Activated naive CD8-positive, alpha-beta T cell (primary cell): ENCODE data around the gene ALCAM.

Experiments used
- H3K27ac Mint-ChIP-seq: one replicate; pipeline ENCODE4 v1.8.0; 2021; ENCODE audit warnings: mixed read lengths
- H3K27me3 Mint-ChIP-seq: one replicate; pipeline ENCODE4 v1.8.0; 2021; ENCODE audit warnings: mixed read lengths
- H3K36me3 Mint-ChIP-seq: one replicate; pipeline ENCODE4 v1.8.0; 2021; ENCODE audit warnings: mixed read lengths
- H3K4me1 Mint-ChIP-seq: one replicate; pipeline ENCODE4 v1.8.0; 2021; ENCODE audit warnings: low read depth, mixed read lengths
- H3K4me3 Mint-ChIP-seq: one replicate; pipeline ENCODE4 v1.8.0; 2021; ENCODE audit warnings: mild to moderate bottlenecking, mixed read lengths
- H3K9me3 Mint-ChIP-seq: one replicate; pipeline ENCODE4 v1.8.0; 2021; ENCODE audit warnings: low read depth, mixed read lengths

The ALCAM gene

DNA sequence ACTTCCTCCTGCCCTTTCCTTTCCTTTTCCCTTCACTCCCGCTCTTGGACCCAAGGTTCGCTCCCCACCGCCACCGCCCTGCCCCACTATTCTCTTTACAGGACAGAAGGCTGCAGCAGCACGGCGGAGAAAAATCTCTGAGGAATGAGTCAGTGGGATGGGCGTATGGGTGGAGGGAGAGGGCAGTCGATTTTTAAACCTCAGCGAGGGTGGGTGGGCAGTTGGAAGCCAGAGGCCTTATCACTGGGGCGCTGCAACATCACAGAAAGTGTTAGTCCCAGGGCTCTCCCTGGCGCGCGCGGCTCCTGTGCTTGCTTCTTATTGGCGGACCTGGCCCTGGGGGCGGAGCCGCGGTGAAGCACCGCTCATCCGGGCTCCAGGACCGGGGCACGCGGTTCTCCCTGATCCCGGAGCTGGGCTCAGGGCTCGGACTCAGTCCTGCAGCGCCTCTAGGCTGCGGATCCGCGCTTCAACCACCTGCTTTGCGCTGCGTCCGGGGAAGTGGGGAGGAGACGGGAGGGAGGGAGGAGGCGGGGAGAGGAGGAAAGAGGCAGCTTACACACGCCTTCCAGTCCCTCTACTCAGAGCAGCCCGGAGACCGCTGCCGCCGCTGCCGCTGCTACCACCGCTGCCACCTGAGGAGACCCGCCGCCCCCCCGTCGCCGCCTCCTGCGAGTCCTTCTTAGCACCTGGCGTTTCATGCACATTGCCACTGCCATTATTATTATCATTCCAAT is at the start of gene ALCAM:
Gene ALCAM (plus strand): TSS at position 584 of the 737 bp plus-strand sequence.
- Mint-ChIP-seq H3K4me3 (peak within 1 kb of the TSS; percentile 88), H3K27me3 (peaks cover 5% of the 10 kb centered on the region), H3K4me1 (peaks cover 35% of the 10 kb centered on the region), H3K9me3 (no peaks in the 10 kb centered on the region), H3K36me3 (no peaks in the 10 kb centered on the region), H3K27ac (peak within 1 kb of the TSS; percentile 93)

DNA sequence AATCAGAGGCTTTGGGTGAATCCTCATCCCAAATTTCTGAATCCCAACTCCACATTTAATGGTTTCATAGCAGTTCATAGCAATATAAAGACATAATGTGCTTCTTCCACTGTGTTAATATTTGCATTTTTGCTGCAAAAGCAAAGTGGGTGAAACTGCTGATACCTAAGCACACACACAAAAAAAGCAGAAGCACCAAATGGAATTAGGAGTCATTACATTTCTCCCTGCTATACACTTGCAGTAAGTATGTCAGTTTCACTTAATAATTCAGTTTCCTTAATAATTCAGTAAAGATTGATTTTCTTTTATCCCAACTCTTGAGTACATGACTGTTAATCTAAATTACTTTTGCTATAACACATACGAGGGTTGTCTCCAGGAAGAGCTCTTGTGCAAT is 48.9 kb upstream of the ALCAM start:
- H3K4me3 Mint-ChIP-seq, result no peak overlapping the region
- peaks cover 1% of the 10 kb centered on the region for H3K27me3 Mint-ChIP-seq

DNA sequence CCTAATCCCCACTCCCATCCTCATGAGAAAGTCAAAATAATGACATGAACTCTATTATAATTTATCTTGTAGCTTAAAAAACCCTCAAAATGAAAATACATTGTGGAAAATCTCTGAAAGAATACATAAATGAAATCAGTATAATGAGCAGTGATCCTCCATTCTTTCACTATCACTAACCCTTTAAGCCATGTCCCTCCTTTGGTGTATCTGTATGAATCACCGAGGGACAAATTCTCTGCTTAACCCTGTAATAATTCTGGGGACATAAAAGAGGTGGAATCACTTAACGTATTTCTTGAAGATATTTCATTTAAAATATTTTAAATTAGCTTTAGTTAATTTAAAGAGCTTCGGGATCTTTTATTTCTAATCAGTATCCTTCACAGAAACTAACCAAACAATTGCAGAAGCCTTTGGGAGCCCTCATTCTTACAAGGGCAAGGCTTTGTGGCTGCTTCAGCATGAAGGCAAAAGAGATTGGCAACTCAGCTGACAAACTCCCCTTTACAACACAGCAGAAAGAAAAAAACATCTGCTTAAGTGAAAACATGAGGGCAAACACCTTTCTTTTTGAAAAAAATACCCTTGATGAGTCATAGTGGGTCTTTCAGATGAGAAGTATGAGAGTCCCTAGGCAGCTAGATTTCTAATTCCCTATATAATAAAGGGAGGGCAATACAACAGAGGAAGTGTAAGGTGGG is 44.0 kb upstream of the ALCAM start:
- Mint-ChIP-seq H3K9me3 (no peaks in the 10 kb centered on the region), H3K27me3 (peaks cover 4% of the 10 kb centered on the region), H3K4me3 (no peak overlapping the region), H3K4me1 (no peaks in the 10 kb centered on the region), H3K36me3 (no peaks in the 10 kb centered on the region), H3K27ac (no peak overlapping the region)

More for the DNA sequence above, 48.9 kb upstream of the ALCAM start:
- Mint-ChIP-seq H3K4me1 (no peaks in the 10 kb centered on the region), H3K27ac (no peak overlapping the region), H3K36me3 (no peaks in the 10 kb centered on the region), H3K9me3 (no peaks in the 10 kb centered on the region)

DNA sequence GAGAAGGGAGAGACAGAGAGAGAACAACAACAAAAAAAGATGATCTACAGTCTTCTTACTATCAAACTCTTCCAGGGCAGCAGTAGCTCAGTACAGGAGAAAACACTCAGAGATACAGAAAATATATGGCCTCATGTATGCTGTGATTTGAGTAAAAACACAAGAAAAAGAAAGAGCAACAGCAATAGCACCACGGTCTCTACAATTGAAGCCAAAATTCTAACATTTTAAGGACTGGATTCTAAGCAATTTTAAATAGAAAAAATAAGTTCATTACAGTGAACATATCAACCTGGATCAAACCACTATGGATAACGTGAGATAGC is 43.5 kb upstream of the ALCAM start:
- Mint-ChIP-seq H3K9me3 (no peaks in the 10 kb centered on the region), H3K27me3 (peaks cover 4% of the 10 kb centered on the region), H3K4me3 (no peak overlapping the region), H3K4me1 (no peaks in the 10 kb centered on the region), H3K27ac (no peak overlapping the region), H3K36me3 (no peaks in the 10 kb centered on the region)

DNA sequence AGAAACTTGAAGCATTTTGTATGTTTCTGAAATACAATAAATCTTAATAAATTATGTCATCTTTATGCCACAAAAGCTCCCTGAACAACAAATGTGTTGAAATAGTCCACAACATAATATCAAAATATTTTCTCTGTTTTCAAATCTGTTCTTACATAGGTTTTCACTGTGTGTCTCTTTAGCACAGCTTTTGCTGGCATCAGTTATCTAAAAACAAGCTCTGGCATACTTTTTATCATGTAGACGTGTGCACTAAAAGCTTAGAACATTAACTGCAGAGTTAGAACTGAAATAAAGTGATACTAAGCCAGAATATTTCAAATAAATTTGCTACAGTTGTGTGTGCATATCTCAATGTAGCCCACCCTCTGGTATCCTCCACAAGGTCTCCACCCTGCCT is 41.8 kb upstream of the ALCAM start:
- Mint-ChIP-seq H3K4me3 (no peak overlapping the region), H3K4me1 (no peaks in the 10 kb centered on the region), H3K27me3 (peaks cover 5% of the 10 kb centered on the region), H3K27ac (no peak overlapping the region), H3K36me3 (no peaks in the 10 kb centered on the region), H3K9me3 (no peaks in the 10 kb centered on the region)

DNA sequence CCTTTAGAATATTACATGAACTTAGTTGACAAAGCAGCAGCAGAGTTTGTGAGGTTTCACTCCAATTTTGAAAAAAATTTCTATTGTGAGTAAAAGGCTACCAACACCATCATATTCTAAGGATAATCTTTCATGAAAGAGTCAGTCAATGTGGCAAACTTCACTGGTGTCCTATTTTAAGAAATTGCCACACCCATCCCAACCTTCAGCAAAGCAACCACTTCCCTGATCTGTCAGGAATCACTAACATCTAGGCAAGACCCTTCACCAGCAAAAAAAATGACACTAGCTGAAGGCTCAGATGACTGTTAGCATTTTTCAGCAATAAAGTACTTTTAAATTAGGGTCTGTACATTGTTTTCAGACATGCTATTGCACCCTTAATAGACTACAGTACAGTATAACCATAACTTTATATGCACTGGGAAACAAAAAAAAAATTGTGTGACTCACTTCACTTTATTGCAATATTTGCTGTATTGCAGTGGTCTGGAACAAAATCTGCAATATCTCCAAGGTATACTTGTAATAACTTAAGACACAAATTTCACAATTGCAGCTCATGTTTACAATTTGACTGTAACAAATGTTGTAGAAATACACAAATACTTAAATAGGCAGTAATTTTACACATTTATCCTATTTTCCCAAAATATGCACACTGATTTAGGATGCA is 38.9 kb upstream of the ALCAM start:
- Mint-ChIP-seq H3K36me3 (no peaks in the 10 kb centered on the region), H3K4me1 (no peaks in the 10 kb centered on the region), H3K4me3 (no peak overlapping the region), H3K27me3 (peaks cover 4% of the 10 kb centered on the region), H3K27ac (no peak overlapping the region), H3K9me3 (no peaks in the 10 kb centered on the region)

DNA sequence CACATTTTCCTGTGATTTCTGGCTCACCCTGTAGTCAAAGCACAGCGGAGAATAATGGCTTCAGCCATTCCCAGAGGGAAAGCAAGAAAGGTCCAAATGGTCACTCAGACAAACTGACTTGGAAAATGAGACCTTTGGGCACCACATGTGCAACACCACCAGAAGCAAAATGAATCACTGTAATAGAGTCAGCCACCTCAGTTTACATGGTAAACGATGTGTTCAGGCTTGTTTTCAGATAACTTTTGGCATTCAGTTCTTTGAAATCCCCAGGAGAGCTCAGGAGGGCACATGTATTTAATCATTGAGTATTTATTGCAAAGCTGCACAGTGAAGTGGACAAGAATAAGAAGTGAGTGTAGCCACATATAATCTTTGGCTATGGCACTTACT is 38.4 kb upstream of the ALCAM start:
- Mint-ChIP-seq H3K27ac (no peak overlapping the region), H3K4me3 (no peak overlapping the region), H3K9me3 (peaks cover 3% of the 10 kb centered on the region), H3K36me3 (no peaks in the 10 kb centered on the region), H3K27me3 (peaks cover 4% of the 10 kb centered on the region), H3K4me1 (no peaks in the 10 kb centered on the region)

DNA sequence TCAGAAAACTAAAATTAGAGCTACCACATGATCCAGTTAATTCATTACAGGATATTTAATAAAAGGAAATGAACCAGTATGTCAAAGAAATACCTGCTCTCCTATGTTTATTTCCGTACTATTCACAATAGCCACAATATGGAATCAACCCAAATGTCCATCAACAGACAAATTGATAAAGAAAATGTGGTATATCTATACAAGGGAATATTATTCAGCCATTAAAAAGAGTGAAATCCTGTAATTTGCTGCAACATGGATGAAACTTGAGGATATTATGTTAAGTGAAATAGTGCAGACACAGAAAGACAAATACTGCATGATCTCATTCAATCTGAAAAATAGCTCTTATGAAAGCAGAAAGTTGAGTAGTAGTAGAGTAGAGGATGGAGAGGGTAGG is 33.7 kb upstream of the ALCAM start:
- H3K27me3 Mint-ChIP-seq, result peaks cover 4% of the 10 kb centered on the region
- H3K27ac Mint-ChIP-seq, result no peak overlapping the region
- peaks cover 3% of the 10 kb centered on the region for H3K9me3 Mint-ChIP-seq

DNA sequence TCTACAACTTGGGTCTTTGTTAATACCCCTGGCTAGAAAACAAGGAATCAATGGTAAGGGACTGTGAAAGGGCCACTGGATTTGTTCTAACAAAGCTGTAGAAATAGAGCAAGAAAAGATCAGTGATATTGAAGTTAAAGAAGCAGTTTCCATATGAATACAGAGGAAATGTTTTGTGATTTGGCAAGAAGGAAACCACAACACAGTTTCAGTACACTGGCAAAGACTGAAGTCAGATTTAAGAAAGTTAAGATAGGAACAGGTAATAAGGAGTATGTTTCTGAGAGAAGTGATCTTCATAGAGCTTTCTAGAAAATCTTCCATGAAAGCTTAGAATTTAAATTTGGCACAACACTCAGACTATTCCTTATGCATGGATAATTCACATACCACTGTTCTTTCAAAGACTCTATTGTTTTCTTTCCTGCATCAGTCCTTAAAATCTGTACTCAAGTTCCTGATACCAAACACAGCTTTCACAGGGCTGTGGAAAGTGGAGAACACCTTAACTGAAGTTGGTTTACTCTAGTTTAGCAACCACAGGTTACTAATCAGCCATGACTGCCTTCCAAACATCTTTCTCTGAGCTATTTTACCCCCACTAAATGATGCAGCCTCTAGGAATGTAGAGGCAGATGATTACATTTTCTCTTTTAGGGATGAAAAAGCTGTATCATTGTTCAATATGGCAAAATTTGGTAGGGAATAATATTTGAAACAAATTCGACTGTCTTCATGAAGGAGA is 32.4 kb upstream of the ALCAM start:
- peaks cover 3% of the 10 kb centered on the region for H3K9me3 Mint-ChIP-seq

More for the DNA sequence above, 33.7 kb upstream of the ALCAM start:
- no peaks in the 10 kb centered on the region for H3K4me1 Mint-ChIP-seq
- no peaks in the 10 kb centered on the region for H3K36me3 Mint-ChIP-seq
- H3K4me3 Mint-ChIP-seq, result no peak overlapping the region

DNA sequence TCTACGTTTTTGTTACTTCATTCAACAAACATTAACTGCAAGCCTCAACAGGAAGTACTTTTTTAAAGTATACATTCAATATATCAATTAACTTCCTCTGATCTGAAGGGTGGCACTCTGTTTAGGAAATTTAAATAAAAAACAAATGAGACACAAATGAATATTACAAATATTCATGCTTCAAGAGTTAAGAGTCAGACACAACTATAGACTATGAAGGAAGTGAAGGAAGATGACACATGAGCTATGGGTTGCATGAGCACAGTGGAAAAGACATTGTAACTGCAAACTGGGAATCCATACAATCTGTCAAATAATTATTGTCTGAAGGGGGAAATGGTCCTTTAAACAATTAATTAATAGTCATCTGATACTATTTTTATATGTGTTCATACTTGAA is 26.8 kb upstream of the ALCAM start:
- Mint-ChIP-seq H3K9me3 (no peaks in the 10 kb centered on the region), H3K4me3 (no peak overlapping the region), H3K4me1 (no peaks in the 10 kb centered on the region), H3K36me3 (no peaks in the 10 kb centered on the region), H3K27ac (no peak overlapping the region), H3K27me3 (peaks cover 6% of the 10 kb centered on the region)

More for the DNA sequence above, 32.4 kb upstream of the ALCAM start:
- Mint-ChIP-seq H3K36me3 (no peaks in the 10 kb centered on the region), H3K27me3 (peaks cover 4% of the 10 kb centered on the region), H3K4me3 (no peak overlapping the region), H3K27ac (no peak overlapping the region), H3K4me1 (no peaks in the 10 kb centered on the region)

DNA sequence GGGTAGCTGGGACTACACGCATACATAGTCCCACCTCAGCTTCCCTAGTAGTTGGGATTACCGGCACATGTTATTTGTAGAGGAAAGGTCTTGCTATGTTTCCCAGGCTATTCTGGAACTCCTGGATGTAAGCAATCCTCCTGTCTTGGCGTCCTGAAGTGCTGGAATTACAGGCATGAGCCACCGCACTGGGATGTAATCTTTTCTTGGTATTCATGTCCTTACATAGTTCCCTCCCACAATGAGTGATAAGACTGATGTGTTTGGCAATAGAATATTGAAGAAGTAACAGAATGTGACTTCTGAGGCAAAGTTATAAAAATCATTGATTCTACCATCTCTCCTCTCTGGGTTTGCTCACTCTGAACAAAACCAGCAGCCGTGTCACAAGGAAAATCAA is 22.7 kb upstream of the ALCAM start:
- peaks cover 5% of the 10 kb centered on the region for H3K27me3 Mint-ChIP-seq

DNA sequence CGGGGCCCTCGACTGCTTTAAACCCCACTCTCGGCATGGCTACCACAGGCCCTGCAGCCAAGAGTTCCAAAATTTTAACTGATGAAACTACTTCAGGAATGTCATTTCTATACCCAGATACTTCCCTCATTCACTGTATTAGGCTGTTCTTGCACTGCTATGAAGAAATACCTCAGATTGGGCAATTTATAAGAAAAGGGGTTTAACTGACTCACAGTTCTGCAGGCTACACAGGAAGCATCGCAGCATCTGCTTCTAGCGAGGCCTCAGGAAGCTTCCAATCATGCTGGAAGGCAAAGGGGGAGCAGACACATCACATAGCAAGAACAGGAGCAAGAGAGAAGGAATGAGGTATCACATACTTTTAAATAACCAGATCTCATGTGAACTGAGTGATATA is 21.6 kb upstream of the ALCAM start:
- no peak overlapping the region for H3K4me3 Mint-ChIP-seq
- no peak overlapping the region for H3K27ac Mint-ChIP-seq
- H3K9me3 Mint-ChIP-seq, result no peaks in the 10 kb centered on the region
- H3K36me3 Mint-ChIP-seq, result no peaks in the 10 kb centered on the region
- no peaks in the 10 kb centered on the region for H3K4me1 Mint-ChIP-seq
- peaks cover 8% of the 10 kb centered on the region for H3K27me3 Mint-ChIP-seq

More for the DNA sequence above, 22.7 kb upstream of the ALCAM start:
- H3K36me3 Mint-ChIP-seq, result no peaks in the 10 kb centered on the region
- no peaks in the 10 kb centered on the region for H3K4me1 Mint-ChIP-seq
- no peak overlapping the region for H3K4me3 Mint-ChIP-seq
- H3K27ac Mint-ChIP-seq, result no peak overlapping the region
- H3K9me3 Mint-ChIP-seq, result no peaks in the 10 kb centered on the region

DNA sequence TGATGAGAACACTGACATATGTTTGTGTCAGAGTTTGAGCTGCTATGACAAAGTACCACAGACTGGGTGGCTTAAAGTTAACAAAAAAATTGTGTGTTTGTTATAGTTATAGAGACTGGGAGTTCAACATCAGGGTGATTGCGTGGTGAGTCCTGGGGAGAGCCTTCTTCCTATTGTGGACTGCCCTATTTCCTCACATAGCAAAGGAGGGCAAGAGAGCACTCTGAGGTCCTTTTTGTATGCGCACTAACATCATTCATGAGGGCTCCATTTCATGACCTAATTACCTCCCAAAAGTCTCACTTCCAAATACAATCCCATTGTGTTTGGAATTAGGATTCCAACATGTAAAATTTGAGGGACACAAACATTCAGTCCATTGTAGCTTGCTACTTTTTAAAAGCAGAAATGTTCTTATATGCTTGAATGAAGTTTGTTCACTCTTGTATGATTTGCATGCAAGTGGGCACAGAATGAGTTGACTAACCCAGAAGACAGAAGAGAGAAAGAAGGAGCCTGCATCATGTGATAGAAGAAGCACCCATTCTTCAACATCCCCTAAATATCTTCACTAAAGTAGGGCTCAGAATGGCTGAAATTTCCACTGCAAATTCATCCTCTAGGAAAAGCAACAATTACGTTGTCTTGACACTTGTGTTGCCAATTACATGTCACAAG is 18.9 kb upstream of the ALCAM start:
- Mint-ChIP-seq H3K4me1 (no peaks in the 10 kb centered on the region), H3K4me3 (no peak overlapping the region)

DNA sequence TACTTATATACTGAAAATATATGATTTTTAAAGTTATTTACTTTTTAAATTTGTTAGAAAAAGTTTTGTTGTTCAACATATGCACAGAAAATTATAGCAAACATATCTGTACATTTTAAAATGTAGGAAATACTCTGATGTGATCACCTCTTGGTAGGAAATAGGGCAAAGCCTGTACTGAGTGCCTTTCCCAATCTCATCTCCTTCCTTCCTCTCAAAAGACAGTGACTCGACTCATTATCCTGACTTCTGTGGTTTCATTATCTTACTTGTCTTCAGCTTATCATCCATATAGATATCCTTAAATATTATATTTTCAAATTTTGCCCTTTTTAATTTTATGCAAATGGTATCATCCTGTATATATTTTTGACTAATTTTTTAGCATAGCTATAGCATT is 18.4 kb upstream of the ALCAM start:
- H3K36me3 Mint-ChIP-seq, result no peaks in the 10 kb centered on the region
- peaks cover 17% of the 10 kb centered on the region for H3K27me3 Mint-ChIP-seq
- H3K27ac Mint-ChIP-seq, result no peak overlapping the region
- H3K4me1 Mint-ChIP-seq, result no peaks in the 10 kb centered on the region
- H3K4me3 Mint-ChIP-seq, result no peak overlapping the region
- H3K9me3 Mint-ChIP-seq, result no peaks in the 10 kb centered on the region

More for the DNA sequence above, 18.9 kb upstream of the ALCAM start:
- peaks cover 14% of the 10 kb centered on the region for H3K27me3 Mint-ChIP-seq
- H3K36me3 Mint-ChIP-seq, result no peaks in the 10 kb centered on the region
- H3K27ac Mint-ChIP-seq, result no peak overlapping the region
- no peaks in the 10 kb centered on the region for H3K9me3 Mint-ChIP-seq
